HCT116 (cell line): Measurements from ENCODE around the gene OR14A2. TPM values are rescaled to one million over a fixed set of nuclear protein-coding genes. Genes with fewer than 3 reads are reported as not detected.

Experiments used
- ATAC-seq: fragments of 200-7000 bp; cut with Tn5 transposase; 2 replicates; pipeline ENCODE4 v1.9.1; 2020; ENCODE audit warnings: mild to moderate bottlenecking, moderate library complexity
- BruUV-seq: library from RNA; stranded (reverse); fragments of 400-500 nt; replicated peaks from 2 replicates; lab custom pipeline; 2021; lab: Mats Ljungman, UMichigan
- CTCF ChIA-PET: fragments of 300-600 bp; sonication (Branson Sonifier 250); formaldehyde crosslinking; loops from one replicate; lab custom pipeline; 2021; ENCODE audit warnings: antibody characterized with exemption; lab: Charles Lee
- POLR2A ChIA-PET: fragments of 300-600, 350-600 bp; sonication (Branson Sonifier 250); formaldehyde crosslinking; loops from one replicate; lab custom pipeline; 2021; ENCODE audit warnings: antibody characterized with exemption; lab: Charles Lee
- RAD21 ChIA-PET, 2 experiments: fragments of 300-600 bp; sonication (Branson Sonifier 250); formaldehyde crosslinking; loops; one replicate each; lab custom pipeline; 2023; ENCODE audit warnings: low total read pairs in 2 of 2; ENCODE audit not compliant: uncharacterized antibody in 2 of 2, unreplicated experiment in 2 of 2, low non-redundant PET in 1 of 2; lab: Charles Lee
- DNase-seq: peaks from one replicate; pipeline ENCODE4 v3.0.0-alpha.2; 2010; ENCODE audit warnings: low read depth, low spot score
- H2AFZ ChIP-seq: fragments of 200-600 bp; shearing (Covaris generic), sonication (generic); 2 replicates; pipeline ENCODE4 v1.6.1; 2017; ENCODE audit warnings: low read depth, mixed run types, mixed read lengths, antibody characterized with exemption, low read length; ENCODE audit not compliant: poor library complexity, severe bottlenecking
- H3K27ac ChIP-seq: 2 replicates; pipeline ENCODE4 v1.5.1; 2012; ENCODE audit warnings: low read depth, low read length
- H3K27me3 ChIP-seq: fragments of 200-600 bp; sonication (generic); 2 replicates; pipeline ENCODE4 v1.6.1; 2016; ENCODE audit warnings: mixed run types, low read length, mixed read lengths; ENCODE audit not compliant: insufficient read depth
- H3K36me3 ChIP-seq, 2 experiments: fragments of 200-500 bp in 1 of 2; fragments of 200-600 bp in 1 of 2; sonication (Bioruptor generic) in 1 of 2; sonication (generic) in 1 of 2; 2 replicates each; pipeline versions ENCODE4 v1.5.1 to v1.6.1; 2014 to 2016; ENCODE audit warnings: low read length in 2 of 2, inconsistent platforms in 1 of 2, mixed read lengths in 1 of 2, mixed run types in 1 of 2; ENCODE audit not compliant: insufficient read depth in 2 of 2, control insufficient read depth in 1 of 2
- H3K4me1 ChIP-seq, 2 experiments: fragments of 200-600 bp in 1 of 2; sonication (generic) in 1 of 2; 2 replicates each; pipeline versions ENCODE4 v1.5.1 to v1.6.1; 2012 to 2017; ENCODE audit warnings: low read length in 2 of 2, inconsistent platforms in 1 of 2, mild to moderate bottlenecking in 1 of 2, mixed read lengths in 1 of 2, mixed run types in 1 of 2, moderate library complexity in 1 of 2; ENCODE audit not compliant: insufficient read depth in 2 of 2, control insufficient read depth in 1 of 2
- H3K4me2 ChIP-seq: fragments of 200-600 bp; sonication (generic); 2 replicates; pipeline ENCODE4 v1.6.1; 2017; ENCODE audit warnings: mixed run types, low read length, mixed read lengths
- H3K4me3 ChIP-seq, 2 experiments: fragments of 200-600 bp in 1 of 2; sonication (generic) in 1 of 2; replicated peaks in 1 of 2; 2 replicates each; pipeline ENCODE4 v1.5.1; 2011 to 2016; ENCODE audit warnings: low read length in 2 of 2, control low read depth in 1 of 2, low read depth in 1 of 2, mild to moderate bottlenecking in 1 of 2, mixed read lengths in 1 of 2, mixed run types in 1 of 2
- H3K79me2 ChIP-seq: fragments of 200-600 bp; sonication (generic); 2 replicates; pipeline ENCODE4 v1.6.1; 2017; ENCODE audit warnings: mild to moderate bottlenecking, mixed run types, low read length, moderate library complexity, mixed read lengths; ENCODE audit not compliant: insufficient read depth
- H3K9ac ChIP-seq: fragments of 200-600 bp; sonication (generic); 2 replicates; pipeline ENCODE4 v1.6.1; 2016; ENCODE audit warnings: low read length, mixed read lengths
- H3K9me2 ChIP-seq: fragments of 200-600 bp; sonication (generic), shearing (Covaris generic); 2 replicates; pipeline ENCODE4 v1.6.1; 2017; ENCODE audit warnings: mixed run types, mild to moderate bottlenecking, moderate library complexity; ENCODE audit not compliant: insufficient read depth
- H3K9me3 ChIP-seq, 2 experiments: fragments of 200-500 bp in 1 of 2; fragments of 200-600 bp in 1 of 2; sonication (Bioruptor generic) in 1 of 2; sonication (generic) in 1 of 2; 2 replicates each; pipeline ENCODE4 v1.6.1; 2014 to 2017; ENCODE audit warnings: low read length in 2 of 2, mixed read lengths in 2 of 2, inconsistent platforms in 1 of 2, low read depth in 1 of 2, mild to moderate bottlenecking in 1 of 2, mixed run types in 1 of 2, moderate library complexity in 1 of 2; ENCODE audit not compliant: control insufficient read depth in 1 of 2, insufficient read depth in 1 of 2
- H4K20me1 ChIP-seq: fragments of 200-600 bp; sonication (generic), shearing (Covaris generic); 2 replicates; pipeline ENCODE4 v1.6.1; 2017; ENCODE audit warnings: mixed run types, mild to moderate bottlenecking, moderate library complexity; ENCODE audit not compliant: insufficient read depth
- CBX3 ChIP-seq: IDR thresholded peaks from 2 replicates; pipeline ENCODE4 v1.6.1; 2012; ENCODE audit warnings: low read depth
- EGR1 ChIP-seq: IDR thresholded peaks from 2 replicates; pipeline ENCODE4 v1.6.1; 2012; ENCODE audit warnings: low read depth
- EZH2phosphoT487 ChIP-seq: fragments of 200-600 bp; IDR thresholded peaks from 2 replicates; pipeline ENCODE4 v1.6.1; 2018; ENCODE audit warnings: antibody characterized with exemption, borderline replicate concordance
- JUND ChIP-seq: IDR thresholded peaks from 2 replicates; pipeline ENCODE4 v1.6.1; 2012
- POLR2A ChIP-seq: IDR thresholded peaks from 2 replicates; pipeline ENCODE4 v1.7.0; 2011; ENCODE audit warnings: borderline replicate concordance; ENCODE audit not compliant: insufficient read depth, insufficient read length; ENCODE audit errors: extremely low read depth
- POLR2AphosphoS5 ChIP-seq: IDR thresholded peaks from 2 replicates; pipeline ENCODE4 v1.6.1; 2011; ENCODE audit warnings: mild to moderate bottlenecking, low read depth, low read length, moderate library complexity
- RAD21 ChIP-seq: IDR thresholded peaks from 2 replicates; pipeline ENCODE4 v1.6.1; 2012; ENCODE audit warnings: low read depth, mild to moderate bottlenecking
- SIN3A ChIP-seq: IDR thresholded peaks from 2 replicates; pipeline ENCODE4 v1.6.1; 2012; ENCODE audit warnings: low read depth
- SP1 ChIP-seq: IDR thresholded peaks from 2 replicates; pipeline ENCODE4 v1.6.1; 2012; ENCODE audit warnings: low read depth
- SRF ChIP-seq: IDR thresholded peaks from 2 replicates; pipeline ENCODE4 v1.6.1; 2012; ENCODE audit warnings: low read depth
- TCF7L2 ChIP-seq: IDR thresholded peaks from 2 replicates; pipeline ENCODE4 v1.7.0; 2011; ENCODE audit warnings: borderline replicate concordance, inconsistent platforms; ENCODE audit not compliant: insufficient read depth, insufficient read length; ENCODE audit errors: extremely low read depth
- YY1 ChIP-seq: IDR thresholded peaks from 2 replicates; pipeline ENCODE4 v1.6.1; 2011; ENCODE audit warnings: low read length, low read depth, moderate library complexity, mild to moderate bottlenecking; ENCODE audit not compliant: insufficient replicate concordance; ENCODE audit errors: extremely low read depth
- ZNF274 ChIP-seq: fragments of 200-500 bp; sonication (Bioruptor generic); IDR thresholded peaks from 2 replicates; pipeline ENCODE4 v1.6.1; 2014; ENCODE audit warnings: mild to moderate bottlenecking, low read depth, low read length, inconsistent platforms
- intact Hi-C: fragments of 100-400 bp; cut with micrococcal nuclease; formaldehyde crosslinking; loops from 2 replicates; pipeline ENCODE4 v1.10.0; 2022
- total RNA-seq: library from RNA; stranded (reverse); gene quantifications from one replicate; pipeline ENCODE4 v1.2.1, GENCODE V29; 2021; ENCODE audit not compliant: unreplicated experiment
- TF ChIP-seq, protein P1 (sequence below): IDR thresholded peaks from 2 replicates; pipeline ENCODE4 v1.6.1; 2012
- TF ChIP-seq, protein P2 (sequence below): IDR thresholded peaks from 2 replicates; pipeline ENCODE4 v1.6.1; 2012
- TF ChIP-seq, protein P3 (sequence below), 3 experiments: fragments of 200-600 bp in 1 of 3; sonication (generic) in 1 of 3; IDR thresholded peaks in 2 of 3; conservative IDR thresholded peaks in 1 of 3; 2 replicates each; pipeline ENCODE4 v1.5.1; 2012 to 2017; ENCODE audit warnings: low read depth in 2 of 3, low read length in 2 of 3, antibody characterized with exemption in 1 of 3, borderline replicate concordance in 1 of 3, control low read depth in 1 of 3, mild to moderate bottlenecking in 1 of 3, mixed read lengths in 1 of 3, mixed run types in 1 of 3, moderate library complexity in 1 of 3; ENCODE audit not compliant: insufficient read depth in 1 of 3
- TF ChIP-seq, protein P4 (sequence below): IDR thresholded peaks from 2 replicates; pipeline ENCODE4 v1.6.1; 2011; ENCODE audit warnings: mild to moderate bottlenecking, low read length, moderate library complexity; ENCODE audit not compliant: insufficient replicate concordance; ENCODE audit errors: extremely low read depth

OR14A2 gene
- total RNA-seq, 1 experiment from 2014 or later = not detected

DNA sequence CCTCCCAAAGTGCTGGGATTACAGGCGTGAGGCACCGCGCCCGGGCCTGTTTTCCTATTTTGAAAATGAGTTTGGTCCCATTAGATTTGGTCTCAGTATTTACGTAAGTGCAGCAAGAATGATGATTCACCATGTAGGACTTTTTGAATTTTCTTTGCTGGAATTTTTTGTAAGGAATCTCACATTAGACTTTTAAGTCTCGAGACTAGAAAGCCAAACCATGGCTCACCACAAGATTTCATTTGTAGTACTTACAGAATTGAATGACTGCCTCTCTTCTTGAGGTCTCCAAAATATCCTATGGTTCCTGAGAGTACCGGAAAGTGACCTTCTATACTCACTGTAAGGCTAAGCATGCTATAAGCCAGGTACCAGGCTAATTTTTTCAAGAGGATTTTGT lies 325 bp downstream of the OR14A2 start:
- CTCF ChIA-PET = no interaction called here

More for the DNA sequence above, 325 bp downstream of the OR14A2 start:
- H4K20me1 ChIP-seq = no peaks in the 10 kb centered on the region
- intact Hi-C loops = no loop called here
- no peaks in the 10 kb centered on the region for H3K4me1 ChIP-seq
- H3K9me3 ChIP-seq = peaks cover 0 to 13% of the 10 kb centered on the region in 2 experiments; a peak in 2 of 4 replicates
- DNase-seq = no peak
- no peak overlapping the region for H3K27ac ChIP-seq
- no peaks in the 10 kb centered on the region for H3K9me2 ChIP-seq
- no peaks in the 10 kb centered on the region for H3K27me3 ChIP-seq
- BruUV-seq = no TSS peak
- TF ChIP-seq SP1 (no peak), ZNF274 (no peak), RAD21 (no peak), POLR2A (no peak), SIN3A (no peak), SRF (no peak), YY1 (no peak), TCF7L2 (no peak), JUND (no peak), POLR2AphosphoS5 (no peak), EZH2phosphoT487 (no peak), CBX3 (no peak), EGR1 (no peak)
- TF ChIP-seq, protein P1, sequence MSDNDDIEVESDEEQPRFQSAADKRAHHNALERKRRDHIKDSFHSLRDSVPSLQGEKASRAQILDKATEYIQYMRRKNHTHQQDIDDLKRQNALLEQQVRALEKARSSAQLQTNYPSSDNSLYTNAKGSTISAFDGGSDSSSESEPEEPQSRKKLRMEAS = no peak
- TF ChIP-seq, protein P2, sequence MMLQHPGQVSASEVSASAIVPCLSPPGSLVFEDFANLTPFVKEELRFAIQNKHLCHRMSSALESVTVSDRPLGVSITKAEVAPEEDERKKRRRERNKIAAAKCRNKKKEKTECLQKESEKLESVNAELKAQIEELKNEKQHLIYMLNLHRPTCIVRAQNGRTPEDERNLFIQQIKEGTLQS = no peak
- TF ChIP-seq, protein P3, sequence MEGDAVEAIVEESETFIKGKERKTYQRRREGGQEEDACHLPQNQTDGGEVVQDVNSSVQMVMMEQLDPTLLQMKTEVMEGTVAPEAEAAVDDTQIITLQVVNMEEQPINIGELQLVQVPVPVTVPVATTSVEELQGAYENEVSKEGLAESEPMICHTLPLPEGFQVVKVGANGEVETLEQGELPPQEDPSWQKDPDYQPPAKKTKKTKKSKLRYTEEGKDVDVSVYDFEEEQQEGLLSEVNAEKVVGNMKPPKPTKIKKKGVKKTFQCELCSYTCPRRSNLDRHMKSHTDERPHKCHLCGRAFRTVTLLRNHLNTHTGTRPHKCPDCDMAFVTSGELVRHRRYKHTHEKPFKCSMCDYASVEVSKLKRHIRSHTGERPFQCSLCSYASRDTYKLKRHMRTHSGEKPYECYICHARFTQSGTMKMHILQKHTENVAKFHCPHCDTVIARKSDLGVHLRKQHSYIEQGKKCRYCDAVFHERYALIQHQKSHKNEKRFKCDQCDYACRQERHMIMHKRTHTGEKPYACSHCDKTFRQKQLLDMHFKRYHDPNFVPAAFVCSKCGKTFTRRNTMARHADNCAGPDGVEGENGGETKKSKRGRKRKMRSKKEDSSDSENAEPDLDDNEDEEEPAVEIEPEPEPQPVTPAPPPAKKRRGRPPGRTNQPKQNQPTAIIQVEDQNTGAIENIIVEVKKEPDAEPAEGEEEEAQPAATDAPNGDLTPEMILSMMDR (IDR thresholded peaks at IDR 0.05 in 2 of 3, conservative IDR thresholded peaks at IDR 0.05 in 1 of 3; ENCODE audit: borderline replicate concordance in 1 of 3, insufficient read depth in 1 of 3, low read depth in 2 of 3, low read length in 2 of 3) = no peak
- TF ChIP-seq, protein P4, sequence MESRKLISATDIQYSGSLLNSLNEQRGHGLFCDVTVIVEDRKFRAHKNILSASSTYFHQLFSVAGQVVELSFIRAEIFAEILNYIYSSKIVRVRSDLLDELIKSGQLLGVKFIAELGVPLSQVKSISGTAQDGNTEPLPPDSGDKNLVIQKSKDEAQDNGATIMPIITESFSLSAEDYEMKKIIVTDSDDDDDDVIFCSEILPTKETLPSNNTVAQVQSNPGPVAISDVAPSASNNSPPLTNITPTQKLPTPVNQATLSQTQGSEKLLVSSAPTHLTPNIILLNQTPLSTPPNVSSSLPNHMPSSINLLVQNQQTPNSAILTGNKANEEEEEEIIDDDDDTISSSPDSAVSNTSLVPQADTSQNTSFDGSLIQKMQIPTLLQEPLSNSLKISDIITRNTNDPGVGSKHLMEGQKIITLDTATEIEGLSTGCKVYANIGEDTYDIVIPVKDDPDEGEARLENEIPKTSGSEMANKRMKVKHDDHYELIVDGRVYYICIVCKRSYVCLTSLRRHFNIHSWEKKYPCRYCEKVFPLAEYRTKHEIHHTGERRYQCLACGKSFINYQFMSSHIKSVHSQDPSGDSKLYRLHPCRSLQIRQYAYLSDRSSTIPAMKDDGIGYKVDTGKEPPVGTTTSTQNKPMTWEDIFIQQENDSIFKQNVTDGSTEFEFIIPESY = no peak
- TF ChIP-seq, all 23 proteins: peak for 0
- no peak overlapping the region for H3K4me3 ChIP-seq
- ATAC-seq = no peak
- no peak overlapping the region for H3K9ac ChIP-seq
- H3K4me2 ChIP-seq = no peak overlapping the region
- no peak overlapping the region for H2AFZ ChIP-seq
- ChIA-PET POLR2A (no interaction called here), RAD21 (no interaction called here)
- no peaks in the 10 kb centered on the region for H3K36me3 ChIP-seq
- no peaks in the 10 kb centered on the region for H3K79me2 ChIP-seq
